Tibial artery (tissue), 4 donors: ENCODE results near the gene MACF1.

Experiments used
- DNase-seq, 2 donors: peaks; one replicate each; pipeline ENCODE4 v3.0.0-alpha.2; 2019
- H3K27ac ChIP-seq, 2 donors: fragments of 200-600 bp; sonication (generic) in 1 of 2; 1 replicate in 1 of 2; 2 replicates in 1 of 2; pipeline ENCODE4 v1.5.1; 2018 to 2019; ENCODE audit warnings: mild to moderate bottlenecking in 1 of 2
- H3K27me3 ChIP-seq, 2 donors: fragments of 200-600 bp; sonication (generic) in 1 of 2; one replicate each; pipeline versions ENCODE4 v1.5.1 to v1.6.0; 2016 to 2019
- H3K36me3 ChIP-seq, 3 donors: fragments of 200-600 bp; sonication (generic) in 2 of 3; one replicate each; pipeline ENCODE4 v1.5.1; 2016 to 2019; ENCODE audit warnings: mild to moderate bottlenecking in 2 of 3
- H3K4me1 ChIP-seq, 4 donors: fragments of 200-600 bp; sonication (generic) in 2 of 4; 1 replicate in 3 of 4; 2 replicates in 1 of 4; pipeline ENCODE4 v1.5.1; 2016 to 2019
- H3K4me3 ChIP-seq, 2 donors: fragments of 200-600 bp; sonication (generic) in 1 of 2; 1 replicate in 1 of 2; 2 replicates in 1 of 2; pipeline ENCODE4 v1.5.1; 2018 to 2019; ENCODE audit warnings: mild to moderate bottlenecking in 2 of 2
- H3K9me3 ChIP-seq, 3 donors: fragments of 200-600 bp; sonication (generic) in 1 of 3; one replicate each; pipeline ENCODE4 v1.5.1; 2016 to 2019
- intact Hi-C: fragments of 100-400 bp; cut with DNase I; formaldehyde crosslinking; loops from one replicate; pipeline ENCODE4 v1.15.0; 2023; ENCODE audit warnings: low total_unique reads
- TF ChIP-seq, protein P1 (sequence below), 2 experiments: fragments of 200-600 bp in 1 of 2; fragments of 450-650 bp in 1 of 2; IDR thresholded peaks; one replicate each; pipeline ENCODE4 v1.5.1; 2017 to 2019; ENCODE audit warnings: antibody characterized with exemption in 2 of 2, mild to moderate bottlenecking in 1 of 2, moderate library complexity in 1 of 2

Gene MACF1

DNA sequence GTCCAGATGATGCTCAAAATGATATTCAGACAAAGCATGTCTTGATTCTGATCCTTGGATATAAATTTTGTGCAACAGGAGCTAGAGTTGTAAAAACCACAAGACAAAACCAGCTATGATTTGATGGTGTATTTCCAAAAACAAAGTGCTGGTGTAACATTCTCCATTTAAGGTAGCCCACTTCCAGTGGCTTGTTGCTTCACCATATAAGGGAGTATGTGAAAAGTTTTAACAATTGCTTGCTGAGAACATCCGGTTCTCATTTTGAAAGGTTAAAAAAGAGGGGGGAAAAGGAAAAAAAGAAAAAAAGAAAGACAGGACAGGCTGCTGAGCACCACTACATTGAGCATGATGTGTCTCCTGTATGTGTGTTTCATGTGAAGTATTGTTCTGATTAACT, 123.6 kb downstream of the MACF1 start:
- peaks cover 60 to 76% (median 73%) of the 10 kb centered on the region in 3 donors for H3K36me3 ChIP-seq
- no peaks in the 10 kb centered on the region for H3K9me3 ChIP-seq
- no peak for DNase-seq
- peak overlapping the region; percentile 29 to 31 for H3K4me3 ChIP-seq
- H3K27me3 ChIP-seq, result no peaks in the 10 kb centered on the region
- TF ChIP-seq, protein P1, sequence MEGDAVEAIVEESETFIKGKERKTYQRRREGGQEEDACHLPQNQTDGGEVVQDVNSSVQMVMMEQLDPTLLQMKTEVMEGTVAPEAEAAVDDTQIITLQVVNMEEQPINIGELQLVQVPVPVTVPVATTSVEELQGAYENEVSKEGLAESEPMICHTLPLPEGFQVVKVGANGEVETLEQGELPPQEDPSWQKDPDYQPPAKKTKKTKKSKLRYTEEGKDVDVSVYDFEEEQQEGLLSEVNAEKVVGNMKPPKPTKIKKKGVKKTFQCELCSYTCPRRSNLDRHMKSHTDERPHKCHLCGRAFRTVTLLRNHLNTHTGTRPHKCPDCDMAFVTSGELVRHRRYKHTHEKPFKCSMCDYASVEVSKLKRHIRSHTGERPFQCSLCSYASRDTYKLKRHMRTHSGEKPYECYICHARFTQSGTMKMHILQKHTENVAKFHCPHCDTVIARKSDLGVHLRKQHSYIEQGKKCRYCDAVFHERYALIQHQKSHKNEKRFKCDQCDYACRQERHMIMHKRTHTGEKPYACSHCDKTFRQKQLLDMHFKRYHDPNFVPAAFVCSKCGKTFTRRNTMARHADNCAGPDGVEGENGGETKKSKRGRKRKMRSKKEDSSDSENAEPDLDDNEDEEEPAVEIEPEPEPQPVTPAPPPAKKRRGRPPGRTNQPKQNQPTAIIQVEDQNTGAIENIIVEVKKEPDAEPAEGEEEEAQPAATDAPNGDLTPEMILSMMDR (IDR thresholded peaks at IDR 0.05), result no peak
- intact Hi-C loops, result no loop called here
- peak overlapping the region; percentile 63 to 64 for H3K27ac ChIP-seq
- H3K4me1 ChIP-seq, result peaks cover 0 to 53% (median 4%) of the 10 kb centered on the region in 4 donors

DNA sequence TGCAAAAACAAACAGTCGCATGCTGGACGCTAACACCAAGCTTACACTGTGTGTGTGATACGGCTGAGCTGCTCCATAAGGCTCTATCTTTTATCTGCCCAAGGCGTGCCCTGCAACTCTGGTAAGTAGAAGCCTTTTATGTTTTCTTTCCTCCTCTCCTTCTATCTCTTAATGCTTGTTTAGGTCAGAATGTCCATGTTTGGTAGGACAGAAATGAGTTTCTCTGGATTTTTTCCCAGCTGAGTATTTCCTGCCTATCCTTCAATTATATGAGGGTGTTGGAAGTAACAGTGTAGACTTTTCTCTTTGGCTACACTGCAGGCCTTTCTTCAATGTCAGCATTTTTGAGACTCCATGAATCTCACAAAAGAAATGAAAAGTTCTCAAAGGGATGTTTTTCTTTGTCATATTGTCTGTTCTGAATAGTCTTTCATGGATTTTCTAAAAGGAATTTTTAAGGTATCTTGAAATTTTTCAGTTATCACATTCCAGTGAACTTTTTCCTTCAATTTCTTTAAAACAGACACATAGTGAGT, 124.2 kb downstream of the MACF1 start:
- TF ChIP-seq, protein P1 (IDR thresholded peaks at IDR 0.05), result no peak
- Histone ChIP-seq H3K9me3 (no peaks in the 10 kb centered on the region), H3K27me3 (no peaks in the 10 kb centered on the region), H3K4me1 (peaks cover 0 to 53% (median 4%) of the 10 kb centered on the region in 4 donors), H3K27ac (peak overlapping the region; percentile 63 to 64), H3K4me3 (peak overlapping the region; percentile 29 to 31), H3K36me3 (peaks cover 56 to 76% (median 73%) of the 10 kb centered on the region in 3 donors)
- intact Hi-C loops, result no loop called here
- no peak for DNase-seq

DNA sequence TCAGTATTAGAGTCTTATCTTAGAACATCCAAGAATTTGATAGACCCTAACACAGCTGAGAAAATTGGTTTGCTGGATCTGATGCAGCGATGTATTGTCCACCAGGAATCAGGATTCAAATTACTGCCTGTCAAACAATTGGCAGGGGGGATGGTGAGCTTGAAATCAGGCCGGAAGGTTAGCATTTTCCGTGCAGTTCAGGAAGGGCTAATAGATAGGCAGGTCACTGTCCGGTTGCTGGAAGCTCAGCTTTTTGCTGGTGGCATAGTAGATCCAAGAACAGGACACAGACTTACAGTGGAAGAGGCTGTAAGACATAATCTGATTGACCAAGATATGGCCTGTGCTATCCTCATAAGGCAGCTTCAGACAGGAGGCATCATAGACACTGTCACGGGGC, 127.2 kb downstream of the MACF1 start:
- DNase-seq, result no peak
- no peaks in the 10 kb centered on the region for H3K27me3 ChIP-seq
- intact Hi-C loops, result no loop called here
- H3K9me3 ChIP-seq, result no peaks in the 10 kb centered on the region
- H3K4me3 ChIP-seq, result no peak overlapping the region
- TF ChIP-seq, protein P1 (IDR thresholded peaks at IDR 0.05), result no peak
- no peak overlapping the region for H3K27ac ChIP-seq
- peaks cover 0 to 60% (median 4%) of the 10 kb centered on the region in 4 donors for H3K4me1 ChIP-seq
- H3K36me3 ChIP-seq, result peaks cover 36 to 56% (median 53%) of the 10 kb centered on the region in 3 donors

DNA sequence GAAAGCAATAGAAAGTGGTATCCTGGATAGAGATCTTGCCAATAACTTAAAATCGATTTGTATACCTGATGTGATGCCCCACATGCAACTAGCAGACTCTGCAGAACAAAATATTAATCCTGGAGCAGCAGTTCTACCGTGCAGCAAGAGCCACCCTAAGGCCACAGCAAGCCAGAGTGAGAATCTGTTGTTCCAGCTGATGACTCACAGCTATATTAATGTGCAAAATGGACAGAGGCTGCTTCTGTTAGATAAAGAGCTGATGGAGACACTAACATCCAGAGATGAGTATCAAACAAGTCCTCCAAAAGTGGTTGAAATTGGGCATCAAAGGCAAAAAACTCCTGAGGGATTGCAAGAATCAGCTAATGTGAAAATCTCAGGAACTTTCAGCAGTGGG, 127.8 kb downstream of the MACF1 start:
- H3K27ac ChIP-seq, result no peak overlapping the region
- no peaks in the 10 kb centered on the region for H3K9me3 ChIP-seq
- H3K36me3 ChIP-seq, result peaks cover 36 to 55% (median 55%) of the 10 kb centered on the region in 3 donors
- no peaks in the 10 kb centered on the region for H3K27me3 ChIP-seq
- no peak for DNase-seq
- H3K4me3 ChIP-seq, result no peak overlapping the region
- intact Hi-C loops, result no loop called here
- TF ChIP-seq, protein P1 (IDR thresholded peaks at IDR 0.05), result no peak
- peaks cover 0 to 56% (median 4%) of the 10 kb centered on the region in 4 donors for H3K4me1 ChIP-seq

DNA sequence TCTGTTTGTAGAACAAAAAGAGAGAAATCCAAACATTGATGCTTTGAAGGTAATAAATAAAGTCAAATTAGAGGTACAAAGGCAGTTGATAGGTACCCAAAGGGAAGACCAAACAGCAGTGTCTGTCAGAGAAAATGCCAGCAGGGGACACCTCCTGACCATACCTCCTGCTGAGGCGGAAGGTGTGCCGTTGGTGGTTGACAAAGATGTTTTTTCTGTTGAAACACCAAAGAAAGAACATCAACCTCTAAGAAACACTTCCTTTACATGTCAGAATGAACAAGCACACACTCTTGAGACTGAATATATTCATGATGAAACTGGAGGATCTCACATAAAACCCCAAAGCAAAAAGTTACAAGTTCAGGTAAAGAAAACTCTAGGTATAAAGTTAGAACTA, 128.3 kb downstream of the MACF1 start:
- peaks cover 39 to 55% (median 55%) of the 10 kb centered on the region in 3 donors for H3K36me3 ChIP-seq
- TF ChIP-seq, protein P1 (IDR thresholded peaks at IDR 0.05), result no peak
- intact Hi-C loops, result no loop called here
- no peaks in the 10 kb centered on the region for H3K9me3 ChIP-seq
- no peak overlapping the region for H3K4me3 ChIP-seq
- no peak overlapping the region for H3K27ac ChIP-seq
- no peak for DNase-seq
- H3K27me3 ChIP-seq, result no peaks in the 10 kb centered on the region
- H3K4me1 ChIP-seq, result peaks cover 0 to 50% (median 3%) of the 10 kb centered on the region in 4 donors
